PC-9 (cell line): ENCODE results near the gene C3. TPM values are rescaled to one million over a fixed set of nuclear protein-coding genes. Genes with fewer than 3 reads are reported as not detected.
"Not testable (repeated sequence)": the region's sequence is repeated elsewhere in the genome, so short reads cannot be mapped to it uniquely, and the experiment has no call there.

Source experiments
- BruUV-seq: library from RNA; stranded (reverse); fragments of 400-500 nt; replicated peaks from 2 replicates; lab custom pipeline; 2021; lab: Mats Ljungman, UMichigan
- CTCF ChIA-PET: fragments of 300-600 bp; sonication (Branson Sonifier 250); formaldehyde crosslinking; loops from one replicate; lab custom pipeline; 2022; ENCODE audit warnings: antibody characterized with exemption; lab: Charles Lee
- POLR2A ChIA-PET: fragments of 300-600 bp; sonication (Branson Sonifier 250); formaldehyde crosslinking; loops from one replicate; lab custom pipeline; 2022; ENCODE audit warnings: antibody characterized with exemption; ENCODE audit not compliant: unreplicated experiment; lab: Charles Lee
- DNase-seq, 2 experiments: peaks; one replicate each; pipeline versions ENCODE4 v3.0.0 to v3.0.0-alpha.2; 2015 to 2022; ENCODE audit warnings: mixed read lengths in 1 of 2
- H2AFZ ChIP-seq: fragments of 200-600 bp; sonication (generic); 2 replicates; pipeline ENCODE4 v1.8.1; 2017; ENCODE audit warnings: antibody characterized with exemption
- H3F3A ChIP-seq: fragments of 200-600 bp; sonication (generic); 2 replicates; pipeline ENCODE4 v1.8.1; 2017; ENCODE audit warnings: antibody characterized with exemption, mild to moderate bottlenecking, low read depth; ENCODE audit not compliant: insufficient read depth
- H3K27ac ChIP-seq: fragments of 200-600 bp; sonication (generic); 2 replicates; pipeline ENCODE4 v1.6.1; 2016; ENCODE audit warnings: mixed run types
- H3K27me3 ChIP-seq: fragments of 200-600 bp; sonication (generic); 2 replicates; pipeline ENCODE4 v1.6.1; 2016; ENCODE audit warnings: low read depth, mixed run types; ENCODE audit not compliant: insufficient read depth
- H3K36me3 ChIP-seq: fragments of 200-600 bp; sonication (generic); 2 replicates; pipeline ENCODE4 v1.6.1; 2016; ENCODE audit warnings: low read depth, mixed run types
- H3K4me1 ChIP-seq: fragments of 200-600 bp; sonication (generic); replicated peaks from 2 replicates; pipeline ENCODE4 v1.6.1; 2016; ENCODE audit warnings: mixed run types; ENCODE audit not compliant: insufficient read depth
- H3K4me2 ChIP-seq: fragments of 200-600 bp; sonication (generic); 2 replicates; pipeline ENCODE4 v1.6.1; 2017; ENCODE audit warnings: mixed run types
- H3K4me3 ChIP-seq: fragments of 200-600 bp; sonication (generic); 2 replicates; pipeline ENCODE4 v1.6.1; 2016; ENCODE audit warnings: mixed run types
- H3K79me2 ChIP-seq: fragments of 200-600 bp; sonication (generic); 2 replicates; pipeline ENCODE4 v1.6.1; 2017; ENCODE audit warnings: low read depth, mixed run types
- H3K9me2 ChIP-seq: fragments of 200-600 bp; sonication (generic); 2 replicates; pipeline ENCODE4 v1.8.1; 2017; ENCODE audit warnings: mild to moderate bottlenecking; ENCODE audit not compliant: insufficient read depth
- H3K9me3 ChIP-seq: fragments of 200-600 bp; sonication (generic); 2 replicates; pipeline ENCODE4 v1.8.1; 2016; ENCODE audit warnings: low read depth; ENCODE audit not compliant: insufficient read depth
- H4K20me1 ChIP-seq: fragments of 200-600 bp; sonication (generic); 2 replicates; pipeline ENCODE4 v1.8.1; 2017; ENCODE audit not compliant: insufficient read depth
- EZH2 ChIP-seq: fragments of 200-600 bp; sonication (generic); IDR thresholded peaks from 2 replicates; pipeline ENCODE4 v1.8.0; 2017; ENCODE audit warnings: antibody characterized with exemption, low read depth
- intact Hi-C: fragments of 100-400 bp; cut with micrococcal nuclease; formaldehyde crosslinking; loops from one replicate; pipeline ENCODE4 v1.10.0; 2022; ENCODE audit not compliant: unreplicated experiment
- total RNA-seq: library from RNA; stranded (reverse); gene quantifications from 2 replicates; pipeline ENCODE4 v1.2.3, GENCODE V29; 2021
- TF ChIP-seq, protein P1 (sequence below): fragments of 200-600 bp; sonication (generic); conservative IDR thresholded peaks from 2 replicates; pipeline ENCODE4 v1.6.1; 2017; ENCODE audit warnings: mixed run types, antibody characterized with exemption, mild to moderate bottlenecking, moderate library complexity

The C3 gene
- total RNA-seq, 1 experiment from 2014 or later: 130 TPM

DNA sequence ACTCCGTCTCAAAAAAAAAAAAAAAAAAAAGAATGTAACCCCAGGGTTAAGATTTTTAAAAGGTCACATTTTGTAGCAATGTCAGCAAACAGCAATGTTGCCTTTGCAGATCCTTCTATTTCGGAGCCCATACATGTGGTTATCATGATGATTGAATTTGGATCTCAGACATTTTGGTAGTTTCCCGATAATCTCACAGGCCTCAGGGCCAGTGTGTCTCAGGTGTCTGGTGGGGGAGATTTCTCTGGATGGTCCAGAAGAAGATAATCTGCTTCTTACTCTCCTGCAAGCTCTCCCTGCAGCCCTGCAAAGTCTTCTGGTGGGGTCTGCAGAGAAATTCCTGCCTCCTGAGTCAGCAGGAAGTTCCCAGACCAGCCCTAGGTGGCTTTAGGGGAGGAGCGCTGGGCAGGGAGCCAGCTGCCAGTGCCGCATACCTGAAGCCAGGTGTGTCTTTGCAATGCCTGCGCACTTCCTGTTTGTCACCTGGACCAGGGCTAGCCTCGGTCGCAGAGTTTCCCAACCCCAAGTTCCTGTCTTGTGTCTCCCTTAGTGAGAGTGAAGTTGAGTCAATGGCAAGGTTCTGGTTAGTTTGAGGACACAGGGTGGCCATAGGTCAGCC, 45.4 kb upstream of the C3 start:
- peak overlapping the region; percentile 98 for H3K27ac ChIP-seq
- peak overlapping the region; percentile 93 for H3K4me2 ChIP-seq
- peak overlapping the region; percentile 74 for H3K4me3 ChIP-seq
- intact Hi-C loops: loop anchor here (1.0 kb wide), 1 partner anchor 21 kb away; no protein-coding TSS in a partner anchor
- no peaks in the 10 kb centered on the region for H3K9me3 ChIP-seq
- H3K9me2 ChIP-seq: no peaks in the 10 kb centered on the region
- H4K20me1 ChIP-seq: no peaks in the 10 kb centered on the region
- no peaks in the 10 kb centered on the region for H3K27me3 ChIP-seq
- H3K36me3 ChIP-seq: peaks cover 25% of the 10 kb centered on the region
- H3K79me2 ChIP-seq: peaks cover 52% of the 10 kb centered on the region
- peaks cover 31% of the 10 kb centered on the region for H3K4me1 ChIP-seq
- no TSS peak for BruUV-seq
- H2AFZ ChIP-seq: no peak overlapping the region
- peak; percentile 95 to 97 for DNase-seq
- POLR2A ChIA-PET: interaction anchor here (0.6 to 0.7 kb wide), 3 partner anchors 16 to 44 kb away, joined by 3 to 5 read pairs (median 4); no protein-coding TSS in a partner anchor
- CTCF ChIA-PET: no interaction called here
- peaks cover 49% of the 10 kb centered on the region for H3F3A ChIP-seq
- TF ChIP-seq, protein P1, sequence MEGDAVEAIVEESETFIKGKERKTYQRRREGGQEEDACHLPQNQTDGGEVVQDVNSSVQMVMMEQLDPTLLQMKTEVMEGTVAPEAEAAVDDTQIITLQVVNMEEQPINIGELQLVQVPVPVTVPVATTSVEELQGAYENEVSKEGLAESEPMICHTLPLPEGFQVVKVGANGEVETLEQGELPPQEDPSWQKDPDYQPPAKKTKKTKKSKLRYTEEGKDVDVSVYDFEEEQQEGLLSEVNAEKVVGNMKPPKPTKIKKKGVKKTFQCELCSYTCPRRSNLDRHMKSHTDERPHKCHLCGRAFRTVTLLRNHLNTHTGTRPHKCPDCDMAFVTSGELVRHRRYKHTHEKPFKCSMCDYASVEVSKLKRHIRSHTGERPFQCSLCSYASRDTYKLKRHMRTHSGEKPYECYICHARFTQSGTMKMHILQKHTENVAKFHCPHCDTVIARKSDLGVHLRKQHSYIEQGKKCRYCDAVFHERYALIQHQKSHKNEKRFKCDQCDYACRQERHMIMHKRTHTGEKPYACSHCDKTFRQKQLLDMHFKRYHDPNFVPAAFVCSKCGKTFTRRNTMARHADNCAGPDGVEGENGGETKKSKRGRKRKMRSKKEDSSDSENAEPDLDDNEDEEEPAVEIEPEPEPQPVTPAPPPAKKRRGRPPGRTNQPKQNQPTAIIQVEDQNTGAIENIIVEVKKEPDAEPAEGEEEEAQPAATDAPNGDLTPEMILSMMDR: no peak
- TF ChIP-seq EZH2: no peak

- Histone ChIP-seq H3F3A (peaks cover 40% of the 10 kb centered on the region), H3K4me1 (peaks cover 31% of the 10 kb centered on the region), H3K27ac (peak overlapping the region; percentile 37; the same call in 1 of the 2 replicates), H3K79me2 (peaks cover 52% of the 10 kb centered on the region), H3K36me3 (peaks cover 30% of the 10 kb centered on the region)
- CTCF ChIA-PET: interaction anchor here (0.6 kb wide), 1 partner anchor 23 kb away, joined by 3 read pairs; no protein-coding TSS in a partner anchor
- BruUV-seq, H3K4me3 ChIP-seq, H4K20me1 ChIP-seq, H3K9me3 ChIP-seq, intact Hi-C loops, H3K4me2 ChIP-seq, H2AFZ ChIP-seq, H3K27me3 ChIP-seq, POLR2A ChIA-PET, H3K9me2 ChIP-seq: not testable (repeated sequence)
- DNase-seq: peak in 1 of 2 experiments; percentile 64
Measured at GRCh38 chr19:6762253-6762797, 41.9 kb upstream of the C3 start.

DNA sequence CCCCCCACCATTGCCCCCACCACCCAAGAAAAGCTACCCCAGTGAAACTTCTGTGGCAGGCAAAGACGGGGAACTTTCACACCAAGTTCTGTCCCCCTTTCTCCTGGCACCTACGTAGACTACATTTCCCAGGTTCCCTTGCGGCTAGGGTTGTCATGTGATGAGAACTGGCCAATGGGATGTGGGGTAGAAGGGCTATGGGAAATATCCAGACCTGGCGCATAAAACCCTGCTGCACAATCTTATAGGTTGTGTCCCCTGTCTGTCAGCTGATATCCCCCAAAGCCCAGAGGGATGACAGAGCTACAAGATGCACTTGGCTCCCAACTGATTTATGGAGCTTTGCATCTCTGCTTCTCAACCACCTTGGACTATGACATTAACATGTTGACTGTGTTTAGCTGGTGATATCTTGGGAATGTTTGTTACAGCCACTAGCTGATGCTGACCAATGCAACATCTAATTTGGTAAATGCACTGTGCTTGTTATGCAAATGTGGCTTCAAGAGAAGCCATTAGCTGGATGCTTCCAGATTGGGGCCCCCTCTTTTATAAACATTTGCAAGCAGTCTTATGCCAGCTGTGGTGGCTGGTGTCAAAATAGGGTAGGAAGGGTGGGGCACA, 40.7 kb upstream of the C3 start:
- no peaks in the 10 kb centered on the region for H3K9me2 ChIP-seq
- intact Hi-C loops: no loop called here
- H3K9me3 ChIP-seq: no peaks in the 10 kb centered on the region
- H3K27me3 ChIP-seq: no peaks in the 10 kb centered on the region
- no peak overlapping the region for H3K4me2 ChIP-seq
- H3K27ac ChIP-seq: no peak overlapping the region
- ChIA-PET CTCF (interaction anchor here (0.6 kb wide), 1 partner anchor 22 kb away, joined by 3 read pairs; no protein-coding TSS in a partner anchor), POLR2A (no interaction called here)
- no peak for DNase-seq
- peaks cover 41% of the 10 kb centered on the region for H3F3A ChIP-seq
- H3K4me3 ChIP-seq: no peak overlapping the region
- H2AFZ ChIP-seq: no peak overlapping the region
- H3K79me2 ChIP-seq: peaks cover 43% of the 10 kb centered on the region
- BruUV-seq: no TSS peak
- H3K36me3 ChIP-seq: peaks cover 30% of the 10 kb centered on the region
- H4K20me1 ChIP-seq: no peaks in the 10 kb centered on the region
- TF ChIP-seq, protein P1: no peak
- TF ChIP-seq EZH2: no peak
- H3K4me1 ChIP-seq: peaks cover 31% of the 10 kb centered on the region
